PFSK-1 (cell line): ENCODE data around the gene TCIRG1.

ENCODE experiments used
- POLR2AphosphoS5 ChIP-seq: IDR thresholded peaks from 2 replicates; pipeline ENCODE4 v1.6.1; 2012; ENCODE audit warnings: low read depth, mild to moderate bottlenecking, control low read depth, low read length, moderate library complexity
- SIN3A ChIP-seq: IDR thresholded peaks from 2 replicates; pipeline ENCODE4 v1.6.1; 2012; ENCODE audit warnings: mild to moderate bottlenecking, low read length, moderate library complexity, borderline replicate concordance; ENCODE audit not compliant: insufficient read depth
- TAF1 ChIP-seq: IDR thresholded peaks from 2 replicates; pipeline ENCODE4 v1.6.1; 2012; ENCODE audit warnings: low read length, control low read depth, borderline replicate concordance; ENCODE audit not compliant: insufficient read depth
- TF ChIP-seq, protein P1 (sequence below), 2 experiments: IDR thresholded peaks; 2 replicates each; pipeline versions ENCODE4 v1.6.1 to v1.8.0; 2011 to 2012; ENCODE audit warnings: low read depth in 2 of 2, low read length in 2 of 2, control low read depth in 1 of 2, inconsistent platforms in 1 of 2, mild to moderate bottlenecking in 1 of 2, moderate library complexity in 1 of 2; ENCODE audit not compliant: insufficient read depth in 1 of 2

DNA sequence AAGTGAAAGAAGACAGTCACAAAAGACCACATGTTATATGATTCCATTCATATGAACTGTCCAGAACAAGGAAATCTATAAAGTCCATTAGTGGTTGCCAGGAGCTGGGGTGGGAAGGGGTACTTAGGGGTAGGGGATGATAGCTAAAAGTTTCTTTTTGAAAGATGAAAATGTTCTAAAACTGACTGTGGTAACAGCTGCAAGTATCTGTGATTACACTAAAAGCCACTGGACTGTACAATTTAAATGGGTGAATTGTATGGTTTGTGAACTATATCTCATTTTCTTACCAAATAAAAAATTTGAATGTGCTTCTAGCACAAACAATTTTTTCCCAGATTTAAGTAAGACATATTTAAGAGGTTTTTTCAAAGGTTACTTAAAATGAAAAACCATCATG, 60.2 kb downstream of the TCIRG1 start:
- TF ChIP-seq TAF1 (no peak), POLR2AphosphoS5 (no peak), SIN3A (no peak)
- TF ChIP-seq, protein P1, sequence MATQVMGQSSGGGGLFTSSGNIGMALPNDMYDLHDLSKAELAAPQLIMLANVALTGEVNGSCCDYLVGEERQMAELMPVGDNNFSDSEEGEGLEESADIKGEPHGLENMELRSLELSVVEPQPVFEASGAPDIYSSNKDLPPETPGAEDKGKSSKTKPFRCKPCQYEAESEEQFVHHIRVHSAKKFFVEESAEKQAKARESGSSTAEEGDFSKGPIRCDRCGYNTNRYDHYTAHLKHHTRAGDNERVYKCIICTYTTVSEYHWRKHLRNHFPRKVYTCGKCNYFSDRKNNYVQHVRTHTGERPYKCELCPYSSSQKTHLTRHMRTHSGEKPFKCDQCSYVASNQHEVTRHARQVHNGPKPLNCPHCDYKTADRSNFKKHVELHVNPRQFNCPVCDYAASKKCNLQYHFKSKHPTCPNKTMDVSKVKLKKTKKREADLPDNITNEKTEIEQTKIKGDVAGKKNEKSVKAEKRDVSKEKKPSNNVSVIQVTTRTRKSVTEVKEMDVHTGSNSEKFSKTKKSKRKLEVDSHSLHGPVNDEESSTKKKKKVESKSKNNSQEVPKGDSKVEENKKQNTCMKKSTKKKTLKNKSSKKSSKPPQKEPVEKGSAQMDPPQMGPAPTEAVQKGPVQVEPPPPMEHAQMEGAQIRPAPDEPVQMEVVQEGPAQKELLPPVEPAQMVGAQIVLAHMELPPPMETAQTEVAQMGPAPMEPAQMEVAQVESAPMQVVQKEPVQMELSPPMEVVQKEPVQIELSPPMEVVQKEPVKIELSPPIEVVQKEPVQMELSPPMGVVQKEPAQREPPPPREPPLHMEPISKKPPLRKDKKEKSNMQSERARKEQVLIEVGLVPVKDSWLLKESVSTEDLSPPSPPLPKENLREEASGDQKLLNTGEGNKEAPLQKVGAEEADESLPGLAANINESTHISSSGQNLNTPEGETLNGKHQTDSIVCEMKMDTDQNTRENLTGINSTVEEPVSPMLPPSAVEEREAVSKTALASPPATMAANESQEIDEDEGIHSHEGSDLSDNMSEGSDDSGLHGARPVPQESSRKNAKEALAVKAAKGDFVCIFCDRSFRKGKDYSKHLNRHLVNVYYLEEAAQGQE (IDR thresholded peaks at IDR 0.05; ENCODE audit: insufficient read depth in 1 of 2, low read depth in 2 of 2, low read length in 2 of 2), result no peak
